Mammary epithelial cell (primary cell): ENCODE results near the gene PTN.
"Not testable (repeated sequence)": the region's sequence is repeated elsewhere in the genome, so short reads cannot be mapped to it uniquely, and the experiment has no call there.

Experiments used
- CTCF ChIP-seq, 2 donors: IDR thresholded peaks in 1 of 2; conservative IDR thresholded peaks in 1 of 2; 2 replicates each; pipeline ENCODE4 v1.5.1; 2011 to 2012; ENCODE audit warnings: inconsistent platforms in 2 of 2, low read length in 2 of 2, mild to moderate bottlenecking in 2 of 2, control low read depth in 1 of 2, low read depth in 1 of 2; ENCODE audit not compliant: insufficient read depth in 1 of 2; ENCODE audit errors: extremely low read depth in 1 of 2
- EZH2 ChIP-seq: IDR thresholded peaks from 2 replicates; pipeline ENCODE4 v1.6.1; 2012; ENCODE audit warnings: low read length, inconsistent platforms, borderline replicate concordance

DNA sequence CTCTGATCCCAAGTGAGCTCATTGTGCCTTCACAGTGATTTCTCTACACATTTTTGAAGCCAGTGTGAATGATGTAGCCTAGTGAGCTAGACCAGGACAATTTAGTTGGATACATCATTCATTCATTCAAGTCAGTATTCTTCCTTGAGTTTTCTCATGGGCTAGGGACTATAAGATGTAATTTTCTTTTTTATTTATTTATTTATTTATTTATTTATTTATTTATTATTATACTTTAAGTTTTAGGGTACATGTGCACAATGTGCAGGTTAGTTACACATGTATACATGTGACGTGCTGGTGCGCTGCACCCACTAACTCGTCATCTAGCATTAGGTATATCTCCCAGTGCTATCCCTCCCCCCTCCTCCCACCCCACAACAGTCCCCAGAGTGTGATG, 104.3 kb downstream of the PTN start:
- not testable (repeated sequence) for TF ChIP-seq CTCF (conservative IDR thresholded peaks at IDR 0.05 in 1 of 2, IDR thresholded peaks at IDR 0.05 in 1 of 2; ENCODE audit: extremely low read depth in 1 of 2, insufficient read depth in 1 of 2, low read depth in 1 of 2, low read length in 2 of 2); EZH2
